ENCODE measurements around the gene STIM1.
A peak's percentile ranks its signal among the peaks of the same experiment; 100 is the strongest.

STIM1 gene

GRCh38 chr11:3837793-3838192 lies 17.7 kb upstream of the STIM1 start:
- no peaks in the 10 kb centered on the region for H3K27me3 ChIP-seq (ENCODE audit: control insufficient read depth in 5 of 5, insufficient read depth in 4 of 5, low read length in 5 of 5)
- no peaks in the 10 kb centered on the region for H3K9me3 ChIP-seq (ENCODE audit: control insufficient read depth in 5 of 5, low read length in 5 of 5)
- peak overlapping the region in 2 of 5 donors; percentile 2 to 58 for H3K9ac ChIP-seq (ENCODE audit: low read length in 5 of 5)
- peak overlapping the region in 4 of 5 donors; percentile 1 to 78 (median 22) for H3K4me3 ChIP-seq (ENCODE audit: low read depth in 1 of 5, low read length in 5 of 5)
- peaks cover 18 to 82% (median 72%) of the 10 kb centered on the region in 5 donors for H3K4me1 ChIP-seq (ENCODE audit: control insufficient read depth in 5 of 5, insufficient read depth in 5 of 5, low read length in 5 of 5)
- H3K27ac ChIP-seq (ENCODE audit: low read depth, low read length): peak overlapping the region; percentile 90
- peaks cover 0 to 4% (median 0%) of the 10 kb centered on the region in 5 donors for H3K36me3 ChIP-seq (ENCODE audit: control insufficient read depth in 5 of 5, insufficient read depth in 5 of 5, low read length in 5 of 5)

- Histone ChIP-seq H3K4me1 (ENCODE audit: control insufficient read depth in 5 of 5, insufficient read depth in 5 of 5, low read length in 5 of 5) (peaks cover 18 to 75% (median 65%) of the 10 kb centered on the region in 5 donors), H3K27ac (ENCODE audit: low read depth, low read length) (peak overlapping the region; percentile 90), H3K9ac (ENCODE audit: low read length in 5 of 5) (peak overlapping the region in 2 of 5 donors; percentile 1 to 8)
Measured at GRCh38 chr11:3838504-3838903, 17.0 kb upstream of the STIM1 start.

GRCh38 chr11:3840004-3840869 lies 15.2 kb upstream of the STIM1 start:
- Histone ChIP-seq H3K4me1 (ENCODE audit: control insufficient read depth in 5 of 5, insufficient read depth in 5 of 5, low read length in 5 of 5) (peaks cover 12 to 58% (median 50%) of the 10 kb centered on the region in 5 donors), H3K9ac (ENCODE audit: low read length in 5 of 5) (peak overlapping the region; percentile 12 to 93 (median 92)), H3K27ac (ENCODE audit: low read depth, low read length) (peak overlapping the region; percentile 90), H3K27me3 (ENCODE audit: control insufficient read depth in 5 of 5, insufficient read depth in 4 of 5, low read length in 5 of 5) (no peaks in the 10 kb centered on the region), H3K9me3 (ENCODE audit: control insufficient read depth in 5 of 5, low read length in 5 of 5) (no peaks in the 10 kb centered on the region), H3K36me3 (ENCODE audit: control insufficient read depth in 5 of 5, insufficient read depth in 5 of 5, low read length in 5 of 5) (no peaks in the 10 kb centered on the region), H3K4me3 (ENCODE audit: low read depth in 1 of 5, low read length in 5 of 5) (peak overlapping the region; percentile 77 to 87 (median 84))

More at GRCh38 chr11:3838504-3838903, 17.0 kb upstream of the STIM1 start:
- peaks cover 0 to 4% (median 0%) of the 10 kb centered on the region in 5 donors for H3K36me3 ChIP-seq (ENCODE audit: control insufficient read depth in 5 of 5, insufficient read depth in 5 of 5, low read length in 5 of 5)
- H3K27me3 ChIP-seq (ENCODE audit: control insufficient read depth in 5 of 5, insufficient read depth in 4 of 5, low read length in 5 of 5): no peaks in the 10 kb centered on the region
- H3K4me3 ChIP-seq (ENCODE audit: low read depth in 1 of 5, low read length in 5 of 5): peak overlapping the region; percentile 77 to 87 (median 84)
- no peaks in the 10 kb centered on the region for H3K9me3 ChIP-seq (ENCODE audit: control insufficient read depth in 5 of 5, low read length in 5 of 5)

- no peaks in the 10 kb centered on the region for H3K27me3 ChIP-seq (ENCODE audit: control insufficient read depth in 5 of 5, insufficient read depth in 4 of 5, low read length in 5 of 5)
- peak within 1 kb of the TSS; percentile 90 for H3K27ac ChIP-seq (ENCODE audit: low read depth, low read length)
- H3K9me3 ChIP-seq (ENCODE audit: control insufficient read depth in 5 of 5, low read length in 5 of 5): no peaks in the 10 kb centered on the region
- H3K9ac ChIP-seq (ENCODE audit: low read length in 5 of 5): peak within 1 kb of the TSS; percentile 12 to 93 (median 92)
- peak within 1 kb of the TSS; percentile 77 to 87 (median 84) for H3K4me3 ChIP-seq (ENCODE audit: low read depth in 1 of 5, low read length in 5 of 5)
- H3K36me3 ChIP-seq (ENCODE audit: control insufficient read depth in 5 of 5, insufficient read depth in 5 of 5, low read length in 5 of 5): no peaks in the 10 kb centered on the region
- peaks cover 9 to 51% (median 43%) of the 10 kb centered on the region in 5 donors for H3K4me1 ChIP-seq (ENCODE audit: control insufficient read depth in 5 of 5, insufficient read depth in 5 of 5, low read length in 5 of 5)
Measured at GRCh38 chr11:3840870-3841425, 14.5 kb upstream of the STIM1 start, which contains the start of gene RHOG. TSS of gene RHOG (minus strand) at chr11:3840959. CDS start at chr11:3828138, 12,821 bp downstream.

GRCh38 chr11:3841426-3842350 lies 13.8 kb upstream of the STIM1 start:
- no peaks in the 10 kb centered on the region for H3K36me3 ChIP-seq (ENCODE audit: control insufficient read depth in 5 of 5, insufficient read depth in 5 of 5, low read length in 5 of 5)
- peak overlapping the region; percentile 90 for H3K27ac ChIP-seq (ENCODE audit: low read depth, low read length)
- H3K9me3 ChIP-seq (ENCODE audit: control insufficient read depth in 5 of 5, low read length in 5 of 5): no peaks in the 10 kb centered on the region
- H3K27me3 ChIP-seq (ENCODE audit: control insufficient read depth in 5 of 5, insufficient read depth in 4 of 5, low read length in 5 of 5): no peaks in the 10 kb centered on the region
- peaks cover 6 to 44% (median 37%) of the 10 kb centered on the region in 5 donors for H3K4me1 ChIP-seq (ENCODE audit: control insufficient read depth in 5 of 5, insufficient read depth in 5 of 5, low read length in 5 of 5)
- peak overlapping the region in 4 of 5 donors; percentile 55 to 78 (median 69) for H3K4me3 ChIP-seq (ENCODE audit: low read depth in 1 of 5, low read length in 5 of 5)
- H3K9ac ChIP-seq (ENCODE audit: low read length in 5 of 5): peak overlapping the region; percentile 10 to 75 (median 58)

GRCh38 chr11:3843326-3843725 lies 12.1 kb upstream of the STIM1 start:
- Histone ChIP-seq H3K9ac (ENCODE audit: low read length in 5 of 5) (no peak overlapping the region), H3K36me3 (ENCODE audit: control insufficient read depth in 5 of 5, insufficient read depth in 5 of 5, low read length in 5 of 5) (no peaks in the 10 kb centered on the region), H3K4me1 (ENCODE audit: control insufficient read depth in 5 of 5, insufficient read depth in 5 of 5, low read length in 5 of 5) (peaks cover under 1 to 27% (median 21%) of the 10 kb centered on the region in 5 donors), H3K27me3 (ENCODE audit: control insufficient read depth in 5 of 5, insufficient read depth in 4 of 5, low read length in 5 of 5) (no peaks in the 10 kb centered on the region), H3K9me3 (ENCODE audit: control insufficient read depth in 5 of 5, low read length in 5 of 5) (no peaks in the 10 kb centered on the region), H3K4me3 (ENCODE audit: low read depth in 1 of 5, low read length in 5 of 5) (no peak overlapping the region), H3K27ac (ENCODE audit: low read depth, low read length) (no peak overlapping the region)

- Histone ChIP-seq H3K9ac (ENCODE audit: low read length in 5 of 5) (no peak overlapping the region), H3K9me3 (ENCODE audit: control insufficient read depth in 5 of 5, low read length in 5 of 5) (no peaks in the 10 kb centered on the region), H3K4me1 (ENCODE audit: control insufficient read depth in 5 of 5, insufficient read depth in 5 of 5, low read length in 5 of 5) (peaks cover 0 to 11% (median 2%) of the 10 kb centered on the region in 5 donors), H3K4me3 (ENCODE audit: low read depth in 1 of 5, low read length in 5 of 5) (no peak overlapping the region), H3K36me3 (ENCODE audit: control insufficient read depth in 5 of 5, insufficient read depth in 5 of 5, low read length in 5 of 5) (no peaks in the 10 kb centered on the region), H3K27ac (ENCODE audit: low read depth, low read length) (no peak overlapping the region), H3K27me3 (ENCODE audit: control insufficient read depth in 5 of 5, insufficient read depth in 4 of 5, low read length in 5 of 5) (no peaks in the 10 kb centered on the region)
Measured at GRCh38 chr11:3845246-3845645, 10.2 kb upstream of the STIM1 start.

- Histone ChIP-seq H3K27ac (ENCODE audit: low read depth, low read length) (no peak overlapping the region), H3K4me3 (ENCODE audit: low read depth in 1 of 5, low read length in 5 of 5) (no peak overlapping the region), H3K4me1 (ENCODE audit: control insufficient read depth in 5 of 5, insufficient read depth in 5 of 5, low read length in 5 of 5) (peaks cover 0 to 10% (median 0%) of the 10 kb centered on the region in 5 donors), H3K36me3 (ENCODE audit: control insufficient read depth in 5 of 5, insufficient read depth in 5 of 5, low read length in 5 of 5) (no peaks in the 10 kb centered on the region), H3K27me3 (ENCODE audit: control insufficient read depth in 5 of 5, insufficient read depth in 4 of 5, low read length in 5 of 5) (no peaks in the 10 kb centered on the region), H3K9ac (ENCODE audit: low read length in 5 of 5) (no peak overlapping the region), H3K9me3 (ENCODE audit: control insufficient read depth in 5 of 5, low read length in 5 of 5) (no peaks in the 10 kb centered on the region)
Measured at GRCh38 chr11:3845670-3846069, 9.8 kb upstream of the STIM1 start.

- no peak overlapping the region for H3K27ac ChIP-seq (ENCODE audit: low read depth, low read length)
- H3K9ac ChIP-seq (ENCODE audit: low read length in 5 of 5): no peak overlapping the region
- H3K9me3 ChIP-seq (ENCODE audit: control insufficient read depth in 5 of 5, low read length in 5 of 5): no peaks in the 10 kb centered on the region
- H3K4me1 ChIP-seq (ENCODE audit: control insufficient read depth in 5 of 5, insufficient read depth in 5 of 5, low read length in 5 of 5): peaks cover 2 to 10% (median 7%) of the 10 kb centered on the region in 5 donors
- no peaks in the 10 kb centered on the region for H3K36me3 ChIP-seq (ENCODE audit: control insufficient read depth in 5 of 5, insufficient read depth in 5 of 5, low read length in 5 of 5)
- H3K27me3 ChIP-seq (ENCODE audit: control insufficient read depth in 5 of 5, insufficient read depth in 4 of 5, low read length in 5 of 5): no peaks in the 10 kb centered on the region
- no peak overlapping the region for H3K4me3 ChIP-seq (ENCODE audit: low read depth in 1 of 5, low read length in 5 of 5)
Measured at GRCh38 chr11:3849297-3849874, 6.1 kb upstream of the STIM1 start.
